H9 (cell line): ENCODE measurements around the gene AFG1L. TPM values are rescaled to one million over a fixed set of nuclear protein-coding genes. Genes with fewer than 3 reads are reported as not detected.

ENCODE experiments used
- DNase-seq: peaks from one replicate; pipeline ENCODE4 v3.0.0-alpha.2; 2017
- H2AFZ ChIP-seq: one replicate; pipeline ENCODE4 v1.6.1; 2013; ENCODE audit warnings: mild to moderate bottlenecking, low read length, control low read depth, moderate library complexity
- H2AK5ac ChIP-seq: 2 replicates; pipeline ENCODE4 v1.6.1; 2013; ENCODE audit warnings: low read length, control low read depth, mixed read lengths; ENCODE audit not compliant: insufficient read length
- H2BK120ac ChIP-seq: one replicate; pipeline ENCODE4 v1.6.1; 2013; ENCODE audit warnings: low read depth, mild to moderate bottlenecking, low read length, control low read depth, inconsistent platforms; ENCODE audit not compliant: poor library complexity, severe bottlenecking
- H2BK12ac ChIP-seq: 2 replicates; pipeline ENCODE4 v1.6.1; 2013; ENCODE audit warnings: low read length, control low read depth, mixed read lengths, low read depth; ENCODE audit not compliant: insufficient read length
- H2BK15ac ChIP-seq: 2 replicates; pipeline ENCODE4 v1.6.1; 2013; ENCODE audit warnings: low read depth, low read length, control low read depth
- H2BK20ac ChIP-seq: one replicate; pipeline ENCODE4 v1.6.1; 2013; ENCODE audit warnings: low read depth, mild to moderate bottlenecking, low read length, control low read depth, inconsistent platforms; ENCODE audit not compliant: poor library complexity, severe bottlenecking
- H2BK5ac ChIP-seq: 2 replicates; pipeline ENCODE4 v1.6.1; 2013; ENCODE audit warnings: low read length, control low read depth, mixed read lengths; ENCODE audit not compliant: insufficient read length
- H3K14ac ChIP-seq: 2 replicates; pipeline ENCODE4 v1.6.1; 2013; ENCODE audit warnings: low read length, control low read depth; ENCODE audit not compliant: insufficient read depth
- H3K18ac ChIP-seq: 2 replicates; pipeline ENCODE4 v1.6.1; 2013; ENCODE audit warnings: low read depth, mild to moderate bottlenecking, mixed read lengths, low read length, control low read depth; ENCODE audit not compliant: insufficient read length
- H3K23ac ChIP-seq: 2 replicates; pipeline ENCODE4 v1.6.1; 2013; ENCODE audit warnings: low read length, control low read depth, mixed read lengths, low read depth; ENCODE audit not compliant: insufficient read length
- H3K23me2 ChIP-seq: 2 replicates; pipeline ENCODE4 v1.6.1; 2013; ENCODE audit warnings: low read depth, mild to moderate bottlenecking, mixed read lengths, low read length, control low read depth; ENCODE audit not compliant: insufficient read length, poor library complexity, severe bottlenecking
- H3K27ac ChIP-seq: 2 replicates; pipeline ENCODE4 v1.5.1; 2013; ENCODE audit warnings: low read length, control low read depth, mixed read lengths, low read depth; ENCODE audit not compliant: insufficient read length
- H3K27me3 ChIP-seq: 2 replicates; pipeline ENCODE4 v1.6.1; 2013; ENCODE audit warnings: low read length, control low read depth, inconsistent platforms; ENCODE audit not compliant: insufficient read depth
- H3K4ac ChIP-seq: 2 replicates; pipeline ENCODE4 v1.6.1; 2013; ENCODE audit warnings: low read depth, mild to moderate bottlenecking, control low read depth, inconsistent platforms, low read length, moderate library complexity
- H3K4me1 ChIP-seq: 2 replicates; pipeline ENCODE4 v1.6.1; 2013; ENCODE audit warnings: low read length, control low read depth, inconsistent platforms; ENCODE audit not compliant: insufficient read depth
- H3K4me2 ChIP-seq: 2 replicates; pipeline ENCODE4 v1.6.1; 2013; ENCODE audit warnings: low read length, control low read depth, mixed read lengths; ENCODE audit not compliant: insufficient read length, insufficient read depth
- H3K56ac ChIP-seq: 2 replicates; pipeline ENCODE4 v1.6.1; 2013; ENCODE audit warnings: low read depth, mild to moderate bottlenecking, mixed read lengths, low read length, control low read depth; ENCODE audit not compliant: insufficient read length
- H3K79me1 ChIP-seq: 2 replicates; pipeline ENCODE4 v1.6.1; 2013; ENCODE audit warnings: low read depth, mild to moderate bottlenecking, moderate library complexity, low read length, control low read depth, inconsistent platforms; ENCODE audit not compliant: insufficient read depth, poor library complexity, severe bottlenecking
- H3K79me2 ChIP-seq: 2 replicates; pipeline ENCODE4 v1.6.1; 2013; ENCODE audit warnings: low read length, control low read depth, inconsistent platforms; ENCODE audit not compliant: insufficient read depth
- H3K9ac ChIP-seq: 2 replicates; pipeline ENCODE4 v1.6.1; 2013; ENCODE audit warnings: low read length, control low read depth, mixed read lengths; ENCODE audit not compliant: insufficient read length; ENCODE audit errors: extremely low read depth
- H3K9me3 ChIP-seq: one replicate; pipeline ENCODE4 v1.6.1; 2013; ENCODE audit warnings: low read depth, low read length, inconsistent platforms; ENCODE audit not compliant: control insufficient read depth
- H3T11ph ChIP-seq: one replicate; pipeline ENCODE4 v1.6.1; 2013; ENCODE audit warnings: mild to moderate bottlenecking, low read length, control low read depth, inconsistent platforms
- H4K20me1 ChIP-seq: one replicate; pipeline ENCODE4 v1.6.1; 2013; ENCODE audit not compliant: control insufficient read depth, insufficient read length, insufficient read depth
- H4K5ac ChIP-seq: 2 replicates; pipeline ENCODE4 v1.6.1; 2013; ENCODE audit warnings: low read depth, mild to moderate bottlenecking, mixed read lengths, low read length, control low read depth; ENCODE audit not compliant: insufficient read length
- H4K8ac ChIP-seq: replicated peaks from 2 replicates; pipeline ENCODE4 v1.6.1; 2013; ENCODE audit warnings: low read length, control low read depth, mixed read lengths, low read depth; ENCODE audit not compliant: insufficient read length
- H4K91ac ChIP-seq: 2 replicates; pipeline ENCODE4 v1.6.1; 2013; ENCODE audit warnings: low read depth, mild to moderate bottlenecking, moderate library complexity, mixed read lengths, low read length, control low read depth; ENCODE audit not compliant: insufficient read length
- H3K27ac Mint-ChIP-seq, 3 experiments: 2 replicates in 2 of 3; 3 replicates in 1 of 3; pipeline ENCODE4 v1.8.0; 2020 to 2021; ENCODE audit warnings: mixed read lengths in 3 of 3, mild to moderate bottlenecking in 1 of 3, moderate library complexity in 1 of 3
- H3K27me3 Mint-ChIP-seq: 2 replicates; pipeline ENCODE4 v1.8.0; 2021; ENCODE audit warnings: low read depth, mild to moderate bottlenecking, moderate library complexity, mixed read lengths
- H3K36me3 Mint-ChIP-seq, 3 experiments: 2 replicates in 2 of 3; 3 replicates in 1 of 3; pipeline ENCODE4 v1.8.0; 2020 to 2021; ENCODE audit warnings: low read depth in 3 of 3, mixed read lengths in 3 of 3; ENCODE audit not compliant: insufficient read depth in 1 of 3
- H3K4me1 Mint-ChIP-seq, 2 experiments: 2 replicates each; pipeline ENCODE4 v1.8.0; 2020; ENCODE audit warnings: mixed read lengths in 2 of 2
- H3K4me3 Mint-ChIP-seq, 2 experiments: 2 replicates in 1 of 2; 3 replicates in 1 of 2; pipeline ENCODE4 v1.8.0; 2020 to 2021; ENCODE audit warnings: mild to moderate bottlenecking in 2 of 2, mixed read lengths in 2 of 2, moderate library complexity in 1 of 2
- H3K9me3 Mint-ChIP-seq, 2 experiments: 2 replicates in 1 of 2; 3 replicates in 1 of 2; pipeline ENCODE4 v1.8.0; 2020; ENCODE audit warnings: mild to moderate bottlenecking in 2 of 2, mixed read lengths in 2 of 2, moderate library complexity in 1 of 2
- WGBS: extraction: QIAGEN DNeasy Blood & Tissue Kit; methylation state at CpG from one replicate; pipeline ENCODE4 v1.1.7; 2013; ENCODE audit warnings: missing lambda C conversion rate, low lambda C conversion rate, mixed read lengths; ENCODE audit not compliant: insufficient read length; ENCODE audit errors: extremely low coverage; 5-methylcytosine and 5-hydroxymethylcytosine counted together
- total RNA-seq: library from RNA; stranded (reverse); gene quantifications from 2 replicates; pipeline ENCODE4 v1.2.1, GENCODE V29; 2021
- TF ChIP-seq, protein P1 (sequence below): fragments of 200-600 bp; sonication (generic); conservative IDR thresholded peaks from 3 replicates; pipeline ENCODE4 v1.8.0; 2021; ENCODE audit warnings: antibody characterized with exemption, mild to moderate bottlenecking

AFG1L gene
- total RNA-seq, 1 experiment from 2014 or later = 4.7 TPM

DNA sequence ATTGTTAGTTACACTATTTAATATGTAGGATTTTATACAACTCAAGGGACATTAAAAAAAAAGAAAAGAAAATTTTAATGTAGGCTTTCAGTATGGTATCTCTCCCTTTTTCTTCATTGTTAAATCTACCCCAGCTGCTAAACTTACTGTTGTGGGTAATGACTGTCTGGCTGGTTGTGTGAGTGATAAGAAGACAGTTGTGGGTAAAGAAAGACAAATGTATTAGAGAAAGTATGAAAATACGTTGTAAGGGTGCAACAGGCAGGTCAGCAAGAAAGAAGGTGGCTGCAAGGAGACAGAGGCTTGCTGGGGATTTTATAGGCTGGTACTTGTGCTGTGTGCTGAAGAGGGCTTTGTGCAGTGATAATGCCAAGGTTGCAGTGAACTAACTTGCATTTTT lies 174.5 kb downstream of the AFG1L start:
- Histone ChIP-seq H2AK5ac (no peak overlapping the region), H3T11ph (no peak overlapping the region)
- H3K36me3 Mint-ChIP-seq = peaks cover 0 to 2% (median 0%) of the 10 kb centered on the region in 3 experiments; a peak in 2 of 7 replicates

More for the DNA sequence above, 174.5 kb downstream of the AFG1L start:
- Histone ChIP-seq H2BK20ac (no peak overlapping the region), H3K27me3 (no peaks in the 10 kb centered on the region), H2AFZ (no peak overlapping the region), H3K56ac (no peak overlapping the region), H3K14ac (no peak overlapping the region), H2BK15ac (no peak overlapping the region), H3K9ac (no peak overlapping the region), H3K9me3 (no peaks in the 10 kb centered on the region), H2BK120ac (no peak overlapping the region), H3K18ac (no peak overlapping the region), H2BK5ac (no peak overlapping the region), H3K27ac (no peak overlapping the region), H3K23ac (no peak overlapping the region), H3K4me1 (no peaks in the 10 kb centered on the region; the same call in 1 of the 2 replicates), H4K20me1 (no peaks in the 10 kb centered on the region), H3K79me1 (no peaks in the 10 kb centered on the region), H3K4ac (no peak overlapping the region), H3K23me2 (no peaks in the 10 kb centered on the region), H3K79me2 (no peaks in the 10 kb centered on the region), H4K5ac (no peak overlapping the region), H4K91ac (no peak overlapping the region), H2BK12ac (no peak overlapping the region), H3K4me2 (no peak overlapping the region), H4K8ac (no peak overlapping the region)
- Mint-ChIP-seq H3K9me3 (peaks cover 0 to 3% of the 10 kb centered on the region in 2 experiments; a peak in 1 of 5 replicates), H3K4me3 (no peak overlapping the region), H3K27ac (no peak overlapping the region), H3K27me3 (no peaks in the 10 kb centered on the region; the same call in 1 of the 2 replicates), H3K4me1 (peaks cover 14 to 16% of the 10 kb centered on the region in 2 experiments)
- WGBS = no CpG with 5 or more reads among the region's 1 CpG
- DNase-seq = no peak
- TF ChIP-seq, protein P1, sequence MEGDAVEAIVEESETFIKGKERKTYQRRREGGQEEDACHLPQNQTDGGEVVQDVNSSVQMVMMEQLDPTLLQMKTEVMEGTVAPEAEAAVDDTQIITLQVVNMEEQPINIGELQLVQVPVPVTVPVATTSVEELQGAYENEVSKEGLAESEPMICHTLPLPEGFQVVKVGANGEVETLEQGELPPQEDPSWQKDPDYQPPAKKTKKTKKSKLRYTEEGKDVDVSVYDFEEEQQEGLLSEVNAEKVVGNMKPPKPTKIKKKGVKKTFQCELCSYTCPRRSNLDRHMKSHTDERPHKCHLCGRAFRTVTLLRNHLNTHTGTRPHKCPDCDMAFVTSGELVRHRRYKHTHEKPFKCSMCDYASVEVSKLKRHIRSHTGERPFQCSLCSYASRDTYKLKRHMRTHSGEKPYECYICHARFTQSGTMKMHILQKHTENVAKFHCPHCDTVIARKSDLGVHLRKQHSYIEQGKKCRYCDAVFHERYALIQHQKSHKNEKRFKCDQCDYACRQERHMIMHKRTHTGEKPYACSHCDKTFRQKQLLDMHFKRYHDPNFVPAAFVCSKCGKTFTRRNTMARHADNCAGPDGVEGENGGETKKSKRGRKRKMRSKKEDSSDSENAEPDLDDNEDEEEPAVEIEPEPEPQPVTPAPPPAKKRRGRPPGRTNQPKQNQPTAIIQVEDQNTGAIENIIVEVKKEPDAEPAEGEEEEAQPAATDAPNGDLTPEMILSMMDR = no peak
